C4-2B (cell line): ENCODE measurements around the gene ERBB4.

Experiments used
- H3K27ac ChIP-seq: fragments of 450-650 bp; 2 replicates; pipeline ENCODE4 v1.5.1; 2017
- CTCF ChIP-seq: fragments of 450-650 bp; conservative IDR thresholded peaks from 2 replicates; pipeline ENCODE4 v1.5.1; 2017; ENCODE audit warnings: mild to moderate bottlenecking
- ZFX ChIP-seq: fragments of 450-650 bp; IDR thresholded peaks from 2 replicates; pipeline ENCODE4 v1.6.1; 2017

ERBB4 gene

DNA sequence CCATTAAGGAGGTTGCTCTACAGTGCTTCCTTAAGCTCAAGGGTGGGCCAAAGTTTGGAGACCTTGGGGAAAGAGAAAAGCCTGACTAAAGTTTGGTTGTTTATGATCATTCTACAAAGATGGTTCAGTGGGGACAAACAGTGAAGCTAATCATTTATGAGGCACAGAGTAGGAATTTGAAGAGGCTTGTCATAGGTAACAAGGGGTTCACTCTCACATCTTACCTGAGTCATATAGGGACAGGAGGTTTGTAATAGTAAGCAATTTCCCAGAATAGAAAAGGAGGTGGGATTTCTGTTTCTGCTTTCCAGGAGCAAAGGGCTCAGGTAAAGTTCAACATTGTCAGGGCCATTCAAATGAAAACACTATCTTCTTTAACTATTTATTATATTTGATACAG lies 1194.3 kb downstream of the ERBB4 start:
- H3K27ac ChIP-seq, result no peak overlapping the region
- TF ChIP-seq ZFX (no peak), CTCF (no peak)

GRCh38 chr2:211333377-211333776 lies 1205.2 kb downstream of the ERBB4 start:
- H3K27ac ChIP-seq, result no peak overlapping the region
- TF ChIP-seq CTCF (no peak), ZFX (no peak)

DNA sequence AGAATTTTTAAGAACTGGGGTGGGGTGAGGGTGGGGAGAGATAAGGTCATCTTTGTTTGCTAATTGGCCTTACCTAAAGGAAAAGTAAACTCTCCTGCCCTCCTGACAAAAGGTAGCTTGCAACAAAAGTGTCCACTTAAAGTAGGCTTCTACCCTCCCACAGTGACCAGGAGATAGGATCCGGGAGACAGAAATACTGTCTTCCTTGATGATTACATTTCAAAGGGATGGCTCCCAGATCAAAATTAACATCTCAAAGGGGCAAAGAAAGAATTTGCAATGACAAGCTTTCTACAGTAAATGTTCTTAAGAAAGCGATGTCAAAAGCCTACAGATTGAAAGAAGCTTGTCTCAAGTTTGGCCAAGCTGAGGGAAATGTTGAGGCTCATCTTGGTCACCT lies 1206.9 kb downstream of the ERBB4 start:
- H3K27ac ChIP-seq, result no peak overlapping the region
- no peak for TF ChIP-seq ZFX
- no peak for TF ChIP-seq CTCF

DNA sequence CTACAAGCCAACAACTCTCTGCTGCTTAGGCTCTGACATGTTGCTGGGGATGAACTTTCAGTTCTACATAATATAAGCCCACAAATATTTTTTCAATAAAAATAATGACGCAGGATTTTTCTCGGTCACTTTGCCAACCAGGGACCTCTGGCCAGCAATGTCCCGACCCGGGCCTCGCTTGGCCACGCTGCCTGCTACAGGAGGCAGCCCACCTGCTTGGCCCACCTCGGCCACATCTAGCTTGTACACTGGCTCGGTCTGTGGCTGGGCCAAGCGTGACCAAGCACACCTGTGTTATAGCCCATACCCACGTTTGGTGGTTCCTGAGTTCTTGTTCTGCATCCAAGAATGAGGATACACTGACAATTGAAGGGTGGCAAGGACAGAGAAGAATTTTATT lies 1208.7 kb downstream of the ERBB4 start:
- no peak for TF ChIP-seq CTCF
- TF ChIP-seq ZFX, result no peak
- no peak overlapping the region for H3K27ac ChIP-seq

DNA sequence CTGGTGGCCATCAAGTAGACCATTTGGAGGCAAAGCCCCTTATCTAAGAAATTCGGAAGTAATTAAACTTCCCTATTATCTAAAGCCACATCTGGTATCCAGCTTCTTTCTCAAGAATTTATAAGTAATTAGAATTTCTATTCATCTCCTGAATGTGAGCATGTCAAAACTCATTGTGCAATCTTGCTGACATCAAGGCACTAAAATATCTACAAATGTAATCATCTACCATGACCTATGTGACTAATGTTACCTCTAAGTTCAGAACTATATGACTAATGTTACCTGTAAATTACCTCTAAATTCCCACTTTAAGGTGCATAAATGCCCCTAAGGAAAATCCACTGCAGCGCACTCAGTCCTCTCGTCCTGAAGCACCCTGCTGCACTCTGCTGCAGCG lies 1209.2 kb downstream of the ERBB4 start:
- H3K27ac ChIP-seq, result no peak overlapping the region
- no peak for TF ChIP-seq ZFX
- TF ChIP-seq CTCF, result no peak

GRCh38 chr2:211328126-211328525 lies 1210.5 kb downstream of the ERBB4 start:
- no peak overlapping the region for H3K27ac ChIP-seq
- TF ChIP-seq ZFX, result no peak
- no peak for TF ChIP-seq CTCF
